ENCODE measurements around the gene CEACAM19.
"Not testable (repeated sequence)": the region's sequence is repeated elsewhere in the genome, so short reads cannot be mapped to it uniquely, and the experiment has no call there.

Gene CEACAM19

DNA sequence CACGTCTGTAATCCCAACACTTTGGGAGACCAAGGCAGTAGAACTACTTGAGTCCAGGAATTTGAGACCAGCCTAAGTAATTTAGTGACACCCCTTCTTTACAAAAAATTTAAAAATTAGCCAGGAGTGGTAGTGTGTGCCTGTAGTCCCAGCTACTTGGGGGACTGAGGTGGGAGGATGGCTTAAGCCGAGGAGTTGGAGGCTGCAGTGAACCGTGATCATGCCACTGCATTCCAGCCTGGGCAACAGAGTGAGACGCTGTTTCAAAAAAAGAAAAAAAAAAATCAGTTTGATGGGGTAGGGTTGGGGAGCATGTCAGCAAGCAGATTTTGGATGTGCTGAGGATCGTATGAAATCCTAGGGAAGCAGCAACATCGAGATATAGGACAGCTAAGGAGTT, 4.2 kb downstream of the CEACAM19 start:
- DNase-seq (ENCODE audit: low read depth), result no peak

DNA sequence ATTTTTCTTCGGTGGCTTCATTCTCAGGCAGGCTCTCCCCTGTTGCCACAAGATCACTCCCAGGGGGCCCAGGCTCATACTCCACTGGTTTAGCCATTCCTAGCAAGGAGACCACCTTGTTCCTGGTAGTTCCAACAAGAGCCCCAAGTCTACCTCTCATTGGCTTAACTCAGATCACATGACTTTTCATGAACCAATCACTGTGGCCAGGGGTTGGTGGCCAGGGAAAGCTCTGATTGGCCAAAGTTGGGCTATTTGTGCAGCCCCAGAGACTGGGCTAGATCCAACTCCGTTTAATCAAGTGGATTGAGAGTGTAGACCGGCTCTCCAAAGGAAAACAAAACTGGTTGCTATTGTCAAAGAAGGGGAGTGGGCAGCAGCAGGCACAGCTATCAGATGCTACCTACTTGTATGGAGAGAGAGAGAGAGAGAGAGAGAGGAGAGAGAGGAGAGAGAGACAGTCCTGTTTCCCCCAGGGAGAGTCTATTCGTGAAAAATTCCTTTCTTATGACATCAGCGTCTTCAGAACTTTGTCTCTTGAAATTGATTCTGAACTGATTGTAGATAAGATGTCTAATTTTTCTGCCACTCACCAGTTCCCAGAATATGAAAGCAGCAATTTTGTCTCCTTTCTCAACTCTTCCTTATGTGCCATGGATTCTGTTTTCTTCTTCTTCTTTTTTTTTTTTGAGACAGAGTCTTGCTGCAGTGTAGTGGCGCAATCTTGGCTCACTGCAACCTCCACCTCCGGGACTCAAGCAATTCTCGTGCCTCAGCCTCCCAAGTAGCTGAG, 5.9 kb downstream of the CEACAM19 start:
- DNase-seq (ENCODE audit: low read depth), result no peak

DNA sequence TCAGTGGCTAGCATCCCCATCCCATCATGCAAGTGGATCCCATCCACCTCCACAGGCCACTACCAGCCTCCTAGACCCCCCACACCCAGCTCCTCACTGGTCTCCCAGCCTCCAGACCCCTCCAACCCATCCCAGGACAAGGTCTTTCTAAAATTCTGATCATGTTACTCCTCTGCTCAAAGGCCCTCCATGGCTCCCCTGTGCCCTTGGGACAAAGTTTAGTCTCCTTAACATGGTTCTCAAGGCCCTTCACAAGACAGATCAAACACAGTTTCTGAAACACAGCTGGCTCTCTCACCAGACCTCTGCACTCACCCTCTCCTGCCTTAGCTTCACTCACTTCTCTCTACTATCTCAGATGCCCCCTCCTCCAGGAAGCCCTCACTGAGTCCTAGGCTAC, 9.3 kb downstream of the CEACAM19 start:
- no peak for DNase-seq (ENCODE audit: low read depth)

DNA sequence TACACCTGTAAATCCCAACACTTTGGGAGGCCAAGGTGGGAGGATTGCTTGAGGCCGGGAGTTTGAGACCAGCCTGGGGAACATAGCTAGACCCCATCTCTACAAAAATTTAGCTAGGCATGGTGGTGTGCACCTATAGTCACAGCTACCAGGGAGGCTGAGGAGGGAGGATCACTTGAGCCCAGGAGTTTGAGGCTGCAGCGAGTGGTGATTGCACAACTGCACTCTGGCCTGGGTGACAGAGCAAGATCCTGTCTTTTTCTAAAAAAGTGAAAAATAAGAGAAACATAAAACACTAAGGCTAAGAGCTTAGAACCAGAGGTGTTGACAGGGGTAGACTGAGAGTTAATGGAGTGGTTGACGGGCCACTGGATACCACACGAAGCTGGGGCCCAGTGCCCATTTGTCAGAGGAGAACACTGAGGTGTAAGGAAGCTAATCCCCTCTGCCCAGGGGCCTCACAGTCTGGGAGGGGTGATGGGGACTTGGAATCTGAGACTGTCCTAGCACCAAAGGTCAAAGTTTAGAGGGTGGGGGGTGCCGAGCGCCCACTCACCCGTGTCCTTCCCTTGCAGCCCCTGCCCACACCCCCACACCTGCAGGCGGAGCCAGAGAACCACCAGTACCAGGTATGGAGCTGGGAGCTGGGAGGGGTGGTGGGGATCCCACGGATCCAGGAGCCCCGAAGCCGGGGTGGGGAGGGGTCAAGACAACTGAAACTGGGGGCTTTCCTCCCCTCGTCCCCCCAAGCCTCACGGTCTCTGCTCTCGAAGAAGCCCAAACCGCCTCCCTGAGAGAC, 10.9 kb downstream of the CEACAM19 start:
- no peak for DNase-seq (ENCODE audit: low read depth)

DNA sequence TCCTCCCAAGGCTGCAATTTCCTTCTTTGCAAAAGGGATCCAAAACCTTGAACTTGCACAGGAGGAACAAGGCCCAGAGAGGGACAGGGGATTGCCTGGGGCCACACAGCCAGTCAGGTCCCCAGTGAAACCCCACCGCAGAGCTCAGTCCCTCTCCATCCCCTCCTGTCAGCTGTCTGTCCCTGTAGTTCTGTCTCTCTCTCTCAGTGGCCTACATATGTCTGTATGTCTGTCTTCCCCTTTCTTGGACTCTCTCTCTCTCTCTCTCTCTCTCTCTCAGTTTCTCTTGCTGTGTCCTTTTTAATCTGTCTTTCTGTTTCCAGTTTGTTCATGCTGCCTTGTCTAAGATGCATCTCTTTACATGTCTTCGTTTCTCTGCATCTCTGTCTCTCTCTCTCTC, 11.5 kb downstream of the CEACAM19 start:
- no peak for DNase-seq (ENCODE audit: low read depth)

DNA sequence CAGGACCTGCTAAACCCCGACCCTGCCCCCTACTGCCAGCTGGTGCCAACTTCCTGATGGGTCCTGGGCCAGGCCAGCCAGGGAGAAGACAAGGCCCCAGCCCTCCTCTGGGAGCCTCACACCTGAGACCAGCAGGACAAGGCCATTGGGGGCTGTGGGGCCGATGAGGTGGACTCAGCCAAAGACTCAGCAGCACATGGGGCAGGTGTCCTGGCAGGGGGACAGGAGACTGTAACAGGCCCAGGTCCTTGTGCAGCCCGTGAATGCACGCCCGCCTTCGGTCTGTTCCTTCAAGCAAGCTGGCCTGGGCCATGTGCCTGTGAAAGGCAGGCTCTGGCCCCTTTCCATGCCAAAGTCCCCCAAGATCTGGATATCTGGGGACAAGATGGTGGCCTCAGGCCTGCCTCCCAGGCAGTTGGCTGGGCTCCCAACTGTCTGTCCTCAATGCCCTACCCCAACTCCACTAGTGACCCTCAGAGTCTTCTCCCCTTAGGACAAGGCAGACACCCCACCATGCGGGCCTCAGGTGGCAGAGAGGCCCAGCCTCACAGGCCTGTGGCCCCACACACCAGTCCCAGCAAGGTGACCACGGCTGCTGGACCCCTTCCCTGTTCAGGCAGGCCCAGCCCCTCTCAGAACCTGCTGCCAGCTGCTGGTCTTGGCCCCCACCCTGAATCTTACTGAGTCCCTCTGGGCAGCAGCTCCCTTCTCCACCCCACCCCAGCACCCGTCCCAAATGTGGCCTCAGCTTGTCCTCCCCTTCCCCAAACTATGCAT, 12.3 kb downstream of the CEACAM19 start:
- no peak for DNase-seq (ENCODE audit: low read depth)

DNA sequence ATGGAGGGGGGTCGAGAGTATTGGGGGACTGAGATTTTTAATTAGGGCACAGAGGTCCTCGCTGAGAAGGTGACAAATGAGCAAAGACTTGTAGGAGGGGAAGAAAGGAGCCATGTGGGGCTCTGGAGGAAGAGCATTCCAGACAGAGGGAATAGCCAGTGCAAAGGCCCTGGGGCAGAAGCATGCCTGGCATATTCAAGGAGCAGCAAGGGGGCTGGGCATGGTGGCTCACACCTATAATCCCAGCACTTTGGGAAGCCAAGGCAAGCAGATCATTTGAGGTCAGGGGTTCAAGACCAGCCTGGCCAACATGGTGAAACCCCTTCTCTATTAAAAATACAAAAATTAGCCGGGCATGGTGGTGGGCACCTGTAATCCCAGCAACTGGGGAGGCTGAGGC, 13.1 kb downstream of the CEACAM19 start:
- DNase-seq (ENCODE audit: low read depth), result not testable (repeated sequence)

DNA sequence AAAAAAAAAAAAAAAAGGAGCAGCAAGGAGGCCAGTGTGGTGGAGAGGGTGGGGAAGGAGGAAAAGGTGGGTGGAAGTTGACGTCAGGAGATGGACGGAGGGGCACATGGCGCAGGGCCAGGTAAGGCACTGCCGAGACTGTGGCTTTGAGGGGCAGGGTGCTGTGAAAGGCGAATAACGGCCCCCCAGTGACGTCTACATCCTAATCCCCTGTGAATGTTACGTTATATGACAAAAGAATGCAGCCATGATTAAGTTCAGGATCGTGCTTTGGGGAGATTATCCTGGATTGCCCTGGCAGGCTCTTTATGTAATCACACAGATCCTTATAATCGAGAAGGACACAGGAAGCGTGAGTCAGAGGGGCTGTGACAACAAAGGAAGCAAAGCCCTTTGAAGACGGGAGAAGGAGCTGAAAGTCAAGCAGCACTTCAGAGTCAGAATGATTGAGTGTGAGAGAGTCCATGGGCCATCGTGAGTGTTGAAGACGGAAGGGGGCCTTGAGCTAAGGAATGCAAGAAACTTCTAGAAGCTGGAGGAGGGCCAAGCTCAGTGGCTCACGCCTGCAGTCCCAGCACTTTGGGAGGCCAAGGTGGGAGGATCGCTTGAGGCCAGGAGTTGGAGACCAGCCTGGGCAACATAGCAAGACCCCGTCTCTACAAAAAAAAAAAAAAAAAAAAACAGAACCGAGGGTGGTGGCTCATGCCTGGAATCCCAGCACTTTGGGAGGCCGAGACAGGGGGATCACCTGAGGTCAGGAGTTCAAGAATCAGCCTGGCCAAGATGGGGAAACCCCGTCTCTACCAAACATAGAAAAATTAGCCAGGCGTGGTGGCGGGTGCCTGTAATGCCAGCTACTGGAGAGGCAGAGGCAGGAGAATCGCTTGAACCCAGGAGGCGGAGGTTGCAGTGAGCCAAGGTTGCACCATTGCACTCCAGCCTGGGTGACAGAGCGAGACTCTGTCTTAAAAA, 13.9 kb downstream of the CEACAM19 start:
- DNase-seq (ENCODE audit: low read depth), result no peak

DNA sequence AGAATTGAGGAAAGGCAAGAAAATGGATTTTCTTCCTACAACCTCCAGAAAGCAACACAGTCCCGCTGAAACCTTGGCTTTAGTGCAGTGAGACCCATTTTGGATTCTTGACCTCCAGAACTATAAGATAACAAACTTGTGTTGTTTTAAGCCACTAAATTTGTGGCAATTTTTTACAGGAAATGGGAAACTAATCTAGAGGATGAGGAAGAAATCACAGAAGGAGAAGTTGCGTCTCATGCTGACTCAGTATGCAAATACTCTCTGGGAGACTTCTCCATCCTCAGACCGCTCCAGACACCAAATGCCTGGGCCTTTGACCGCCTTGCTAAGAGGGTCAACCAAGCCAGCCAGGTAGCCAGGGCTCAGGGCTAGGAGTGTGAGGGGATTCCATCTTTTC, 14.6 kb downstream of the CEACAM19 start:
- no peak for DNase-seq (ENCODE audit: low read depth)

DNA sequence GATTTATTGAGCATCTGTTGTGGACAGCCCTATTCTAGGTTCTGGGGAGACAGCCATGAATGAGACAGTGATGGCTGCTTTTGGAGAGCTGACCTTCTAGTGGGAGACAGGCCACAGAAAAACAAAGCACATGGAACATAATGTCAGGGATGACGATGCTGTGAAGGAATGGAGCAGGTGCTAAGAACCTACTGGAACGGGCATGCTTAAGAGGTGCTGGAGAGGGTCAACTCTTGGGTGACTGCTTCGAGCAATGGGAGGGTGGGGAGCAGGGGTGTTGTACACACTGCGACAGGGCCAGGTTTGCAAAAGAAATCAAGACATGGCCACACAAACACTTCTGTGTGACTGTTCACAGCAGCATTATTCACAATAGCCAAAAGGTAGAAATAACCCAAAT, 15.6 kb downstream of the CEACAM19 start:
- no peak for DNase-seq (ENCODE audit: low read depth)

DNA sequence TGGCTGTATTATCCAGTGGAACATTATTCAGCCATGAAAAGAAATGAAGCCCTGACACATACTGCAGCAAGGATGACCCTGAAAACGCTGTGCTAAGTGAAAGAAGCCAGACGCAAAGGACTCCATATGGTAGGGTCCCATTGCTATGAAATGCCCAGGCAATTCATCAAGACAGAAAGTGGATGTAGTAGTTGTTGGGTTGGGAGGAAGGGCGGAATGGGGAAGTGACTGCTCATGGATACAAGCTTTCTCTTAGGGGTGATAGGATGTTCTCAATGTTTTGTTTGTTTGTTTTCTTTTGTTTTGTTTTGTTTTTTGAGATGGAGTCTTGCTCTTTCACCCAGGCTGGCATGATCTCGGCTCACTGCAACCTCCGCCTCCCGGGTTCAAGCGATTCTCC, 16.6 kb downstream of the CEACAM19 start:
- no peak for DNase-seq (ENCODE audit: low read depth)

DNA sequence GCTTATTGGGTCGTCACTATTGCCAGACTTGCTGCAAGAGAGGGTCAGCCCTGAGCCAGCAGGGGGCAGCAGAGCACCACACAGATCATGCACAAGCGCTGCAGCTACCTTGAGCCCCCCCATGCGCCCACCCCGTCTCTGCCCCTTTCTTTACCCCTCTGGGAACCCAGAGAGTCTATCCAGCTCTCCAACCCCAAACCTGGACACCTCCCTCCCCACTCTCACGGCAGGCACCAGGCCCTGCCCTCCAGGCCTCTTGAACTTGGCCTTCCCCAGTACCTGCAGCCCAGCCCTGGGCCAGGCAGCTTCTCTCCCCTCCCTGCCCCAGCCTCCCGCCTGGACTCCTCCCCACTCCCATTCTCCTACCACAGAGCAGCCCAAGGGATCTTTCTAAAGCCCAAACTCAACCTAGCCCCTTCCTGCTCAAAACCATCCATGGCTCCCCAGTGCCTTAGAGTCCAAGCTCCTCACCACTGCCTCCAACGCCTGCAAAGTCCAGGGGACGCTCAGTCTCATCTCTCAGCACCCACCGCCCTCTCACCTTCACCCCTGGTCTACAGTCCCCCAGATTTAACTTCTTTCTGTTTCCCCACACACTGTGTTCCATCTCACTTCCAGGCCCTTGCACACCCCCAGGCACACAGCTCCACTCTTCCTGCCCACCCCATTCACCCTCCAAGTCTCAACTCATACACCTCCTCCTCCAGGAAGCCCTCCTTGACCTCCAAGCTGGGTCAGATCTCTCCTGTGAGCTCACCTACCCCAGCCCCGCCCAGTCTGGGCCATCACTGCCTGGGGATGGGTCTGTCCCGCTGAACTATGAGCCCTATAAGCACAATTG, 18.2 kb downstream of the CEACAM19 start:
- peak; percentile 71 for DNase-seq (ENCODE audit: low read depth)

DNA sequence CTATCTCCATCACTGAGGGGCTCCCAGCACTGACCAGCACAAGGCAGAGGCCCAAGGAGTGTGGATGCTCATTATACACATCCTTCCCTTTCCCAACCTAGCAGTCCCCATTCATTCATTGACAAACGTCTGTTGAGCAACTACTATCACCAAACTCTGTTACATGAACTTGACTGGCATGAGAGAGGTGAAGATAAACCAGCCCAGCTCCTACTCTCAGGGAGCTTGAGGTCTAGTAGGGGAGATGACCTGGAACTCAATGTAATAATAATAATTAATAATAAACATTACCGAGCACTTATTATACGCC, 18.8 kb downstream of the CEACAM19 start:
- DNase-seq (ENCODE audit: low read depth), result no peak

DNA sequence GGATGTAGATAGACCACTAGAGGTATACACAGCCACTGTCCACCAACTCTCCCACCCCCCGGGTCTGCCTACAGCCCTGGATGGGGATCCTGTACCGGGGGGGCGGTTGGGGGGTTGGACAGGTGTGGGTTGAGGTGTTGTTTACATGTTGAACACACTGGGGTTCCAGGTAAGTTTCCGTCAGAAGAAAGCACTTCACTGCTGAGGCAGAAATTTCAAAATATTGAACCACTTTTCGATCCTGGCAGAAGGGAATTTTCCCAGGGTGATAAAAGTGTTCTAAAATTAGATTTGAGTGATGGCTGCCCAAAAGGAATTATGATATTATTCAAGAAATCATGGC, 21.1 kb downstream of the CEACAM19 start:
- DNase-seq (ENCODE audit: low read depth), result no peak

DNA sequence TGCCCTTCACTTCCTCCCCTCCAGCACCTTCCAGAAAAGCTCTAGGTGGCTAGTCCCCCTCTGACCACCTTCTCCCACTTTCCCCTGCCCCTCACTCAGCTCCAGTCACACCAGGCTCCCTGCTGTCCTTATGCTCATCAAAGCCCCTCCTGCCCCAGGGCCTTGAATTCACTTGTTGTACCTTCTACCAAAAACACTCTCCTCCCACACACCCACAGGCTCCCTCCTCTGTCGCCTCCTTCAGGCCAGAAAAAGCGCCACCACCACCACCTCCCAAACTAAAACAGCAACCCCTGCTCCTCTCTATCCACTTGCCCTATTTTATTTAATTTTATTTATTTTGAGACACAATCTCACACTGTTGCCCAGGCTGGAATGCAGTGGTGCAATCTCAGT, 22.9 kb downstream of the CEACAM19 start:
- no peak for DNase-seq (ENCODE audit: low read depth)

DNA sequence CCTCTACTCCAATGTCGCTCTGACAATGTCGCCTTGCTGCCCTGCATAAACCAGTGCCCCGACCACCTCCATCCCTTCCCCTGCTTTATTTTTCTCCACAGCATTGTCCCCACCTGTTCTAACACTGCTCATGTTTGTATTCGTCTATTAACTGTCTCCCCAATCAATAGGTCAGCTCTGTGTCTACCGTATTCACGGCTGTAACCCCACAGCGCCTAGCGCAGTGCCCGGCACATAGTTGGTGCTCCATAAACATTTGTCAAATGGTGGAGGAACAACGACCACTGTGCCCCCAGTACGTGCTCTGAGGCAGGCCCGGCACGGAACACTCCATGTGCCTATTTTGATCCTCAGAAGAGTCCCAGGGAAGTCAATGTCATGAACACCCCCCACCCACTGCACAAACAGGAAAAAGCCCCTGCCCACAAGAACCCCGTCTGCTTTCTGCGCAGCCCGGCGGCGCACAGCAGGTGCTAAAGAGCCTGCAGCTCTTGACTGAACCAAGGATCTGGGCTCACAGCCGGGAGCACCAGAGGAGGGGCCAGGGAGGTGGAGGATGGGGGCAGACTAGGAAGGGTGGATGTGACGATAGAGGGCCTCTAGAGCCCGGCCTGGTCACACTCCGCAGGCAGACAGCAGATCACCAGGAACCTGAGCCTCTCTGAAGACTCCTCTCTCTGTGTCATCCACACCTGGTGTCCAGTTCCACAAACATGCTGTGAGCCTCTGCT, 25.8 kb downstream of the CEACAM19 start:
- DNase-seq (ENCODE audit: low read depth), result no peak

DNA sequence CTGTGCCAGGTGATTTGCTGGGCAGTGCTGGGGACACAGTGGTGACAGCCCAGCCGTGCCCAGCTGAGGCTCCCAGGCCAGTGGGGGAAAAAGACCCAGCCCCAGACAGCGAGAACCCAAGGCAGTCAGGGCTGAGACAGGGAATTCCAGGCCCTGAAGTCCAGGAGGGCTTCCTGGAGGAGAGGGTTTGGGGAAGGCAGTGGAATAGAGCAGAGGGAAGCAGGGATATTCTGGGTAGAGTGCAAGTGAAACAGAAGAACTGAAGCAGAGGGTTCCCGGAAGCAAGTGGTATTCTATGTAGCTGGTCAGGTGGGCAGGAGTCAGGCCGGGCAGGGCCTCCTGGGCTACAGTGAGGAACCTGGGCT, 26.4 kb downstream of the CEACAM19 start:
- no peak for DNase-seq (ENCODE audit: low read depth)

DNA sequence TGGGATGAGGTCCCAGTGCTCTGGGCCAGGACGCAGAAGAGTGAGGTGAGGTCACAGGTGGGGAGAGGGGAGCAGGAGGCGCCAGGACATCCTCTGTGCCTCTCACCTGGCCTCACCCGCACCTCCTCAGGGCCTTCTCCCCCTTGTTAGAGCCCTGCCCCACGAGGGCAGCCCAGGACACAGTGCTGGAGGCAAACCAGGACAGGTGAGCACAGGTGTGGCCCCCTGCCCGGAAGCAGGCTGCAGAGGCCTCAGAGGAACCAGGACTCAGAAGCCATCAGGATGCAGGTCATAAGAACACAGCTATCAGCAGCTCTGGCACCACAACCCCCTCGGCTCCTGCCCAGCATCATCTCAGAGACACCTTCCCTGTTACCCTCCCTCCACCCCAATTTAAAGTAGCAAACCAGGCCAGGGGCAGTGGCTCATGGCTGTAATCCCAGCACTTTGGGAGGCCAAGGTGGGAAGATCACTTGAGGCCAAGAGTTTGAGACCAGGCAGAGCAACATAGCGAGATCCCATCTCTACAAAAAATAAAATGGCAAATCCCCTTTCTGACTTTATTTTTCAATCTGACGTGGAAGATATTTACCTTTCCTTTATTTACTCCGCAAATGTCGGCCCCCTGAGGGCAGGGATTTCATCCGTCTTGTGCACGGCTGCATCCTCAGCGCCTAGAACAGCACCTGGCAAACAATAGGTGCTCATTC, 27.4 kb downstream of the CEACAM19 start, which contains the start of gene CEACAM16:
TSS of gene CEACAM16 (plus strand) at position 660 of the 710 bp plus-strand sequence. CDS start 2,306 bp downstream, outside the sequence.
- DNase-seq (ENCODE audit: low read depth), result no peak

DNA sequence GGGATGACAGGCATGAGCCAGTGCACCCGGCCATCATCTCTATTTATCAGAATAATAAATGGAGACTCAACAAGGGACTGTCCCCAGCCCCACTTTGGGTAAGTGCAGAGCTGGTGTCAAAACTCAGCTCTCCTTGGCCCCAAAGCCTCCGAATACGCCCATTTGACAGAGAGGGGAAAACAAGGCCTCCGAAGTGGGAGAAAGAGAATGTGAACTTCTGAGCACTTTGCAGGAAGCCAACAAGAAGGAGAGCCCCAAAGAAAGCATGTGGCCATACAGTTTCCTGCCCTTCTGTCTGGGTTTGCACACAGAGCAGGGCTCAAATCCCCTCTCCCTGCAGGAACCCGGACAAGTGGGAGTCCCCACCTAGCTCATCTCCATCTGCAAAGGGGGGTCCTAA, 29.3 kb downstream of the CEACAM19 start:
- DNase-seq (ENCODE audit: low read depth), result no peak

DNA sequence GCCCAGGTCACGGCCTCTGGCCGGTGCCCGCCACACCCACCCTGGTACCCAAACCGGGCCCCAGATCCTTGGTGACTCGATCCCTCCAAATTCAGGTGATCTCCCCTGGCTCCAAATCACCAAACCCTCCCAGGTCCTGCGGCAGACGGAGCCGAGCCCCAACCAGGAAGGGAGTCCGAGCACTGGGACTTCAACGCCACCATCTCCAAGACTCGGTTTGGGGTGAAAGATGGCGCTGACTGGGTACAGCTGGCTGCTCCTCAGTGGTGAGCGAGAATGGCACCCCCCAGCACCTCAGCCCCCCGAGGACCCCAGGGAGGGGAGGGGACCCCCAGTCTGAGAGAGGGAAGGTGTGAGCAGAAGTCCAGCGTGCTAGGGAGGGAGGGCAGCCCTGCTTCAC, 29.9 kb downstream of the CEACAM19 start:
- no peak for DNase-seq (ENCODE audit: low read depth)
